HepG2 (cell line): ENCODE data around the gene GCN1. TPM values are rescaled to one million over a fixed set of nuclear protein-coding genes. Genes with fewer than 3 reads are reported as not detected.
A peak's percentile ranks its signal among the peaks of the same experiment; 100 is the strongest.

Source experiments
- CHCHD3 ChIP-seq: sonication (generic); formaldehyde crosslinking; IDR thresholded peaks from 2 replicates; pipeline ENCODE4 v1.8.0; 2022; ENCODE audit warnings: mild to moderate bottlenecking, missing genetic modification reagents, moderate library complexity
- EP300 ChIP-seq, 3 experiments: sonication (generic) in 1 of 3; formaldehyde crosslinking in 1 of 3; IDR thresholded peaks; 2 replicates each; pipeline versions ENCODE4 v1.5.1 to v1.6.1; 2011 to 2020; ENCODE audit warnings: low read depth in 2 of 3, low read length in 2 of 3, borderline replicate concordance in 1 of 3, improper control_type of control experiment in 1 of 3, mild to moderate bottlenecking in 1 of 3, missing genetic modification reagents in 1 of 3, moderate library complexity in 1 of 3
- FOSL2 ChIP-seq: sonication (generic); formaldehyde crosslinking; IDR thresholded peaks from 2 replicates; pipeline ENCODE4 v1.4.0; 2020; ENCODE audit warnings: missing genetic modification reagents
- GABPB1 ChIP-seq: IDR thresholded peaks from 2 replicates; pipeline ENCODE4 v1.6.1; 2016; ENCODE audit warnings: mild to moderate bottlenecking, missing genetic modification reagents, moderate library complexity, missing compliant biosample characterization
- GTF2F1 ChIP-seq: fragments of 150-350 bp; IDR thresholded peaks from 2 replicates; pipeline ENCODE4 v1.6.1; 2014; ENCODE audit warnings: low read length
- HMGA1 ChIP-seq: sonication (generic); formaldehyde crosslinking; conservative IDR thresholded peaks from 2 replicates; pipeline ENCODE4 v1.4.0; 2020; ENCODE audit warnings: missing genetic modification reagents
- IRX3 ChIP-seq: sonication (generic); formaldehyde crosslinking; IDR thresholded peaks from 2 replicates; pipeline ENCODE4 v1.8.1; 2023; ENCODE audit warnings: mild to moderate bottlenecking, low read depth, missing genetic modification reagents, borderline replicate concordance
- KAT2B ChIP-seq: fragments of 150-350 bp; IDR thresholded peaks from 2 replicates; pipeline ENCODE4 v1.6.1; 2014; ENCODE audit warnings: low read depth, low read length, borderline replicate concordance
- MBNL3 ChIP-seq: fragments of 250-450 bp; sonication (Bioruptor Pico); conservative IDR thresholded peaks from 2 replicates; pipeline ENCODE4 v1.8.0; 2022; ENCODE audit warnings: mild to moderate bottlenecking, inconsistent platforms
- MLLT10 ChIP-seq: sonication (generic); formaldehyde crosslinking; IDR thresholded peaks from 2 replicates; pipeline ENCODE4 v1.4.0; 2020; ENCODE audit warnings: missing genetic modification reagents
- PCBP1 ChIP-seq: fragments of 200-400 bp; formaldehyde crosslinking; IDR thresholded peaks from 2 replicates; pipeline ENCODE4 v1.6.1; 2017; ENCODE audit warnings: mild to moderate bottlenecking, low read depth, low read length, borderline replicate concordance
- POLR2AphosphoS5 ChIP-seq: IDR thresholded peaks from 2 replicates; pipeline ENCODE4 v1.6.1; 2012; ENCODE audit warnings: low read depth, low read length
- RFXAP ChIP-seq: sonication (generic); formaldehyde crosslinking; IDR thresholded peaks from 2 replicates; pipeline ENCODE4 v1.4.0; 2020; ENCODE audit warnings: missing genetic modification reagents, borderline replicate concordance
- SIX4 ChIP-seq: sonication (generic); formaldehyde crosslinking; IDR thresholded peaks from 2 replicates; pipeline ENCODE4 v1.4.0; 2020; ENCODE audit warnings: missing genetic modification reagents
- SSRP1 ChIP-seq: IDR thresholded peaks from 2 replicates; pipeline ENCODE4 v1.6.1; 2016; ENCODE audit warnings: control low read depth
- ZBTB3 ChIP-seq: sonication (generic); formaldehyde crosslinking; IDR thresholded peaks from 2 replicates; pipeline ENCODE4 v1.4.0; 2020; ENCODE audit warnings: low read depth, mild to moderate bottlenecking, moderate library complexity, missing genetic modification reagents, borderline replicate concordance
- ZFX ChIP-seq: sonication (generic); formaldehyde crosslinking; IDR thresholded peaks from 2 replicates; pipeline ENCODE4 v1.4.0; 2020; ENCODE audit warnings: mild to moderate bottlenecking, low read depth, missing genetic modification reagents, moderate library complexity
- ZNF225 ChIP-seq: sonication (generic); formaldehyde crosslinking; IDR thresholded peaks from 2 replicates; pipeline ENCODE4 v1.4.0; 2020; ENCODE audit warnings: mild to moderate bottlenecking, missing genetic modification reagents
- ZNF263 ChIP-seq: sonication (generic); formaldehyde crosslinking; IDR thresholded peaks from 2 replicates; pipeline ENCODE4 v1.4.0; 2020; ENCODE audit warnings: missing genetic modification reagents
- ZNF30 ChIP-seq: sonication (generic); formaldehyde crosslinking; IDR thresholded peaks from 2 replicates; pipeline ENCODE4 v1.5.0; 2020; ENCODE audit warnings: mild to moderate bottlenecking, missing genetic modification reagents
- ZNF674 ChIP-seq: sonication (generic); formaldehyde crosslinking; IDR thresholded peaks from 2 replicates; pipeline ENCODE4 v1.5.0; 2020; ENCODE audit warnings: low read depth, mild to moderate bottlenecking, missing genetic modification reagents
- ZNF768 ChIP-seq: sonication (generic); formaldehyde crosslinking; IDR thresholded peaks from 2 replicates; pipeline ENCODE4 v1.4.0; 2020; ENCODE audit warnings: missing genetic modification reagents
- ZNF782 ChIP-seq: sonication (generic); formaldehyde crosslinking; IDR thresholded peaks from 2 replicates; pipeline ENCODE4 v1.4.0; 2020; ENCODE audit warnings: missing genetic modification reagents, mild to moderate bottlenecking, borderline replicate concordance
- ZNF792 ChIP-seq: IDR thresholded peaks from 2 replicates; pipeline ENCODE4 v1.6.1; 2016
- ZNF879 ChIP-seq: sonication (generic); formaldehyde crosslinking; IDR thresholded peaks from 2 replicates; pipeline ENCODE4 v1.8.1; 2023; ENCODE audit warnings: missing genetic modification reagents
- polyA plus RNA-seq, 8 experiments: library from polyadenylated mRNA; depleted of rRNA in 3 of 8; stranded (reverse) in 7 of 8; unstranded in 1 of 8; fragments of >200 nt; fragmentation: Illumina TruSeq in 4 of 8; extraction: Trizol in 4 of 8; gene quantifications; 2 replicates each; pipeline versions ENCODE4 v1.2.1 to v1.2.3, GENCODE V29; 2011 to 2016; ENCODE audit warnings: low read depth in 4 of 8, missing spikeins in 1 of 8, mixed read lengths in 1 of 8; ENCODE audit not compliant: insufficient read depth in 1 of 8
- total RNA-seq, 5 experiments: library from RNA; depleted of rRNA; stranded (reverse); fragments of >200 nt; fragmentation: Illumina TruSeq; extraction: Trizol; gene quantifications; 2 replicates each; pipeline ENCODE4 v1.2.3, GENCODE V29; 2016; ENCODE audit warnings: low read depth in 1 of 5
- TF ChIP-seq, protein P1 (sequence below): sonication (generic); formaldehyde crosslinking; IDR thresholded peaks from 2 replicates; pipeline ENCODE4 v1.5.0; 2020; ENCODE audit warnings: missing genetic modification reagents
- TF ChIP-seq, protein P2 (sequence below): sonication (generic); formaldehyde crosslinking; IDR thresholded peaks from 2 replicates; pipeline ENCODE4 v1.4.0; 2020; ENCODE audit warnings: missing genetic modification reagents
- TF ChIP-seq, protein P3 (sequence below): sonication (generic); formaldehyde crosslinking; IDR thresholded peaks from 2 replicates; pipeline ENCODE4 v1.5.0; 2020; ENCODE audit warnings: missing genetic modification reagents

The GCN1 gene
- total and polyA plus RNA-seq, 2 of the 13 experiments (the other 11 are each of a cell fraction or from before 2014, with no cell fraction given) = 58.2 to 83.0 TPM

DNA sequence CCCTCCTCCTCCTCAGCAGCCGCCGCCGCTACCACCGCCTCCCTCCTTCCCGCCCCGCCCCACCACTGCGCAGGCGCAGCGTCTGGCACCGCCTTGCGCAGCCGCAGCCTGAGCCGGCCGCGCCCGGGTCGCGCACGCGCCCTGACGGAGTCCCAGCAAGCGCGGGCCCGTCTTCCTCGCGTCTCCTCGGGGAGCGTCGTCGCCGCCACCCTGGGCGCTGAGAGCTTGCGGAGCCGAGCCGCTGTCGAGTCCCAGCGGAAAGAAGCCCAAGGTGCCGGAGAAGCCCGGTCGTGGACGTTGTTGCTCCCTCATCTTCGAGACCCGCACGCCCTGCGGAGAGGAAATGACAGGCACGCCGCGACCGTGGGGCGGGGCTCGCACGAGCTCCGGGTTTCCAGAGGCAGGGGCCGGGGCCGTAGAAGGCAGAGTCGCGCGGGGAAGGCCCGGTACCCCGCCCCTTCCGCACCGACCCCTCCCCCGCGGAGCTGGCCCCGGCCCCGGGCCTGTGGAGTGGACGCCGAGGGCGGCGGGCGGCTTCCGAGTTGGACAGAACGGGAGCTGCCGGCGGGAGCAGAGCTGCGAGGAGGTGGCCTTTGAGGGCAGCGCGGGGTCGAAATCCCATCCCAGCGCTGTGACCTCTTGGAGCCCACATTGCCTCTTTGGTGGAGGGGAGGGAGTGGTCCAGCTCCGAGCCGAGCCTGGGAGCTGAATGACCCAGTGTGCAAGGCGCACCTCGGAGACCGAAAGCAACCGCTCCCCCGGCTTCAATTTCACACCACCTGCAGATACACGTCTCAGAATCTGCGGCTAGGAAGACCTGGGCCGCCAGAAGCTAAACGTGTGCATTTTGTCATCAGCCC, 77.5 kb downstream of the GCN1 start (continued):
- no peak for TF ChIP-seq ZNF674 (CRISPR knock-in tag)
- TF ChIP-seq ZFX (CRISPR knock-in tag) = peak; percentile 94
- TF ChIP-seq GTF2F1 = no peak
- TF ChIP-seq KAT2B = no peak
- no peak for TF ChIP-seq ZBTB3 (CRISPR knock-in tag)
- no peak for TF ChIP-seq ZNF30
- TF ChIP-seq ZNF879 (CRISPR knock-in tag) = 0 out of 2 replicates have a peak, but pooled peaks have one; percentile 23
- TF ChIP-seq, protein P1, sequence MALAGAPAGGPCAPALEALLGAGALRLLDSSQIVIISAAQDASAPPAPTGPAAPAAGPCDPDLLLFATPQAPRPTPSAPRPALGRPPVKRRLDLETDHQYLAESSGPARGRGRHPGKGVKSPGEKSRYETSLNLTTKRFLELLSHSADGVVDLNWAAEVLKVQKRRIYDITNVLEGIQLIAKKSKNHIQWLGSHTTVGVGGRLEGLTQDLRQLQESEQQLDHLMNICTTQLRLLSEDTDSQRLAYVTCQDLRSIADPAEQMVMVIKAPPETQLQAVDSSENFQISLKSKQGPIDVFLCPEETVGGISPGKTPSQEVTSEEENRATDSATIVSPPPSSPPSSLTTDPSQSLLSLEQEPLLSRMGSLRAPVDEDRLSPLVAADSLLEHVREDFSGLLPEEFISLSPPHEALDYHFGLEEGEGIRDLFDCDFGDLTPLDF (CRISPR knock-in tag) = peak; percentile 78
- TF ChIP-seq SSRP1 = no peak
- TF ChIP-seq, protein P2, sequence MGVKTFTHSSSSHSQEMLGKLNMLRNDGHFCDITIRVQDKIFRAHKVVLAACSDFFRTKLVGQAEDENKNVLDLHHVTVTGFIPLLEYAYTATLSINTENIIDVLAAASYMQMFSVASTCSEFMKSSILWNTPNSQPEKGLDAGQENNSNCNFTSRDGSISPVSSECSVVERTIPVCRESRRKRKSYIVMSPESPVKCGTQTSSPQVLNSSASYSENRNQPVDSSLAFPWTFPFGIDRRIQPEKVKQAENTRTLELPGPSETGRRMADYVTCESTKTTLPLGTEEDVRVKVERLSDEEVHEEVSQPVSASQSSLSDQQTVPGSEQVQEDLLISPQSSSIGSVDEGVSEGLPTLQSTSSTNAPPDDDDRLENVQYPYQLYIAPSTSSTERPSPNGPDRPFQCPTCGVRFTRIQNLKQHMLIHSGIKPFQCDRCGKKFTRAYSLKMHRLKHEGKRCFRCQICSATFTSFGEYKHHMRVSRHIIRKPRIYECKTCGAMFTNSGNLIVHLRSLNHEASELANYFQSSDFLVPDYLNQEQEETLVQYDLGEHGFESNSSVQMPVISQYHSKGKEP (CRISPR knock-in tag) = no peak
- TF ChIP-seq ZNF768 (CRISPR knock-in tag) = peak; percentile 26; the same call in 1 of the 2 replicates
- TF ChIP-seq PCBP1 = no peak
- no peak for TF ChIP-seq HMGA1 (CRISPR knock-in tag)
- TF ChIP-seq ZNF792 = peak; percentile 62; the same call in 1 of the 2 replicates
- TF ChIP-seq ZNF782 (CRISPR knock-in tag) = peak; percentile 74; the same call in 1 of the 2 replicates
- TF ChIP-seq SIX4 (CRISPR knock-in tag) = no peak
- peak; percentile 32; the same call in 1 of the 2 replicates for TF ChIP-seq RFXAP (CRISPR knock-in tag)
- TF ChIP-seq IRX3 (CRISPR knock-in tag) = peak; percentile 78; the same call in 1 of the 2 replicates
- TF ChIP-seq FOSL2 = no peak
- no peak for TF ChIP-seq MBNL3 (CRISPR knock-in tag)
- no peak for TF ChIP-seq MLLT10
- peak; percentile 84 for TF ChIP-seq ZNF263 (CRISPR knock-in tag)
- TF ChIP-seq, protein P3, sequence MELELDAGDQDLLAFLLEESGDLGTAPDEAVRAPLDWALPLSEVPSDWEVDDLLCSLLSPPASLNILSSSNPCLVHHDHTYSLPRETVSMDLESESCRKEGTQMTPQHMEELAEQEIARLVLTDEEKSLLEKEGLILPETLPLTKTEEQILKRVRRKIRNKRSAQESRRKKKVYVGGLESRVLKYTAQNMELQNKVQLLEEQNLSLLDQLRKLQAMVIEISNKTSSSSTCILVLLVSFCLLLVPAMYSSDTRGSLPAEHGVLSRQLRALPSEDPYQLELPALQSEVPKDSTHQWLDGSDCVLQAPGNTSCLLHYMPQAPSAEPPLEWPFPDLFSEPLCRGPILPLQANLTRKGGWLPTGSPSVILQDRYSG (CRISPR knock-in tag) = peak; percentile 87; the same call in 1 of the 2 replicates
- peak in 1 of 2 experiments; percentile 46; a peak in 1 of 4 replicates for TF ChIP-seq EP300 (IDR thresholded peaks at IDR 0.05; ENCODE audit: low read depth in 2 of 2, low read length in 2 of 2)
- no peak for TF ChIP-seq EP300 (CRISPR knock-in tag; IDR thresholded peaks at IDR 0.05; ENCODE audit: borderline replicate concordance)
- TF ChIP-seq GABPB1 (CRISPR knock-in tag) = peak; percentile 88
- TF ChIP-seq CHCHD3 (CRISPR knock-in tag) = no peak
- TF ChIP-seq POLR2AphosphoS5 = peak; percentile 89
- peak; percentile 85; the same call in 1 of the 2 replicates for TF ChIP-seq ZNF225 (CRISPR knock-in tag)
